Hematopoietic multipotent progenitor cell (in vitro differentiated cells): ENCODE results near the gene LYPLA2. TPM values are rescaled to one million over a fixed set of nuclear protein-coding genes. Genes with fewer than 3 reads are reported as not detected.
A peak's percentile ranks its signal among the peaks of the same experiment; 100 is the strongest.
"Not testable (repeated sequence)": the region's sequence is repeated elsewhere in the genome, so short reads cannot be mapped to it uniquely, and the experiment has no call there.

ENCODE experiments used
- DNase-seq, 3 donors: peaks; one replicate each; pipeline ENCODE4 v3.0.0-alpha.2; 2011 to 2015; ENCODE audit warnings: low read depth in 2 of 3, low spot score in 2 of 3
- total RNA-seq: library from RNA; depleted of rRNA; stranded (reverse); fragments of >200 nt; gene quantifications from one replicate; pipeline ENCODE4 v1.2.3, GENCODE V29; 2012

The LYPLA2 gene
- total RNA-seq, 1 donor = 75.9 TPM

DNA sequence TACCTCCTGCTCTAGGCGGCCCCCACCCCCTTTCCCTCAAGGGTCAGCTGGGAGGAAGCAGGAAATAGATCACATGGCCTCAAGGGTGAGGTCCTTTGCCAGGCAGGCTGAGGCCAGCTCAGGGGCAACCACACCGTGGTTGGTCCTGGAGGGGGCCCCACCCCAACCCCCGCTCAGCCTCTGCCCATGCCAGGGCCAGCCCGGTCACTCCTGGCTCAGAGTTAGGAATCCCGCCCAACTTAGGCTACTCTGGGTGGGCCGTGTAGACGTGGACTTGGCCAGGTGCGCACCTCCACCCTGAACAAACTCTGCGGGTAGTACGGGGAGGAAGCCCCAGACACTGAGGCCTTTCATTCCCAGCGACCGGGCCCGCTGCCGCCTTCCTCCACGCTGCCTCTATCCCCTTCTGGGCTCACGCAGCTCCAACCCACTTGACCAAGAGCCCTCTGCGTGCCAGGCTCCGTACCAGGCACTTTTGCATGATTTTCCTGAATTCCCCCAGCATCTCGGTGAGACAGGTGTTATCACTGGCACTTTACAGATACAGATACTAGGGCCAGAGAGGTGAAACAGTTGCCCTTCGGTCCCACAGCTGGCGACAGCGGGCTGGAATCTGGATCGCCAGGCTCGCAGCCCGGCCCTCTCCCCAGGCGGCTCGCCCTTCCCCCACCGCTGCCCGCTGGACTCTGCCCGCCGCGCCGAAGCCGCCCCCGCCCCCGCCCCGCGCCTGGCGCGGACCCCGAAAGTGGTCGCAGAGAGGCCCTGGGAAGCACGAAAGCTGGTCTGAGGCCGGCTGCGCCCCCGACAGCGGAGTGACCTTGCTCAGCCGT, 8.8 kb downstream of the LYPLA2 start:
- DNase-seq = no peak

GRCh38 chr1:23800400-23801337, 9.7 kb downstream of the LYPLA2 start, which contains the start of gene GALE:
Gene GALE (minus strand): TSS chr1:23800754. CDS start chr1:23799007, 1,747 bp downstream.
- peak; percentile 97 to 98 (median 98) for DNase-seq

DNA sequence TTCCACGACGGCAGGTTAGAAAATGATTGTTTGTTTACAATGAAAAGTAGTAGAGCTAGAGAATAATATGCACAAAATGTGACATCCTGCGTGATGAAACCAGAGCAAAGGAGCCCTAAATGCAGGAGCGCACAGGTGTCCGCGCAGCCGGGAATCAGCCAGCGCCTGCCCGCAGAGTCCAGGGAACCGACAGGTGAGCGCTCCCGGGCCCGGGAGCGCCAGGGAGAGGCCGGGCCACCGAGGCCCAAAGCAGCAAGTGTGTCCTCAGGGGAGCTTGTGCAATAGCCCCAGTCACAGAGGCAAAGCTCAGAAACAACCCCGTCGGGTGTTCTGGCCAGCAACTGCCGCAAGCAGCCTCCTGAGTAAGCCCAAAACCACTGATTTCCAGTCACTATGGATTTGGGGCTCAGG, 10.4 kb downstream of the LYPLA2 start:
- DNase-seq = no peak

DNA sequence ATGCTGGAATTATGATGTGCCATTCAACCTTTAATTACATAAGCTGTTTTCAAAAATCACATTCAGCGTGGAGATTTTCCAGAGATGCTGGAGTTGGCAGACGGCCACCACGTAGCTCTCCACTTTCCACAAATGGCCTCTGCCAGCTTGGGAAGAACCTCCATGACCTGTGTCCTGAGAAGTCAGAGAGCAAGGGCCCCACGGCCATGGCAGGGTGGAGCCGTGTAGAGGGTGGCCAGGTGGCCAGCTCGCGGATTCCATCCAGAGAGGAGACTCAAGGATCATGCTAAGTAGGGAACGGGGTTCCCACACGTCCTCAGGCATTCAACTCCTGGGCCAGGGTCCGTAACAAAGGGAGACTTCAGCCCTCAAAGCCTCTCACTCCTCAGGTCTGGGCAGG, 10.9 kb downstream of the LYPLA2 start:
- DNase-seq = no peak

DNA sequence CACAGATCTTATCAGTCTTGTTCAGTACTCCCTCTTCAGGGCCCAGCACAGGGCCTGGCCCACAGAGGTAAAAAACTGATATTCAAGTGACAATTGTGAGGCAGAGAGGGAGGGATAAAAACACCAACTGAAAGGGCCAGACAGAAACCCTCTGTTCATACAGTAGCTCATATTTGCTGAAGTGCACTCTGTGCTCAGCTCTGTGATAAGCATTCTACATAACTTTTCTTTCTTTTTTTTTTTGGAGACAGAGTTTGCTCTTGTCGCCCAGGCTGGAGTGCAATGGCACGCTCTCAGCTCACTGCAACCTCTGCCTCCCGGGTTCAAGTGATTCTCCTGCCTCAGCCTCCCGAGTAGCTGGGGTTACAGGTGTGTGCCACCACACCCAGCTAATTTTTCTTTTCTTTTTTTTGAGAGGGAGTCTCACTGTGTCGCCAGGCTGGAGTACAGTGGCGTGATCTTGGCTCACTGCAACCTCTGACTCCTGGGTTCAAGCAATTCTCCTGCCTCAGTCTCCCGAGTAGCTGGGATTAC, 11.9 kb downstream of the LYPLA2 start:
- not testable (repeated sequence) for DNase-seq

- no peak for DNase-seq
These were observed 12.7 kb downstream of the LYPLA2 start for GRCh38 chr1:23803674-23804073.

GRCh38 chr1:23804183-23804835, 13.4 kb downstream of the LYPLA2 start:
- peak in 1 of 3 donors; percentile 29 for DNase-seq

DNA sequence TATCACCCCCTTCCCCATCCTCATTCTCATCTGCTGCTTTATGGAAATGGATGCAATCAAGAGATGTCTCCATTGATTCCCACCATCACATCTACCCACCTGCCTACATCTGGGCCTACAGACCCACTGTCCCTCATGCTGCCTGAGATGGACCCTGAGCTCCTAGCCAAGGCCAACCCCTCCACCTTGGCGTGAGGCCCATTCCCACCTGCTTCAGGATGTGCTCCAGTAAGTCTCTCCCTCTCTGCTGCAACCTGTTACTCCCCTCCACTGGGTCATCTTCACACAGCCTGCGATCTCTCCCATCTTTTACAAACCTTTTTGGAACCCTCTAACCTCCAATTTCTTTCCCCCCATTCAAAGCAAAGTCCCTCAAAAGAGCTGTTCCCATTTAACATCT, 14.1 kb downstream of the LYPLA2 start:
- DNase-seq = no peak

- DNase-seq = no peak
These were observed 15.3 kb downstream of the LYPLA2 start for GRCh38 chr1:23806280-23806679.

DNA sequence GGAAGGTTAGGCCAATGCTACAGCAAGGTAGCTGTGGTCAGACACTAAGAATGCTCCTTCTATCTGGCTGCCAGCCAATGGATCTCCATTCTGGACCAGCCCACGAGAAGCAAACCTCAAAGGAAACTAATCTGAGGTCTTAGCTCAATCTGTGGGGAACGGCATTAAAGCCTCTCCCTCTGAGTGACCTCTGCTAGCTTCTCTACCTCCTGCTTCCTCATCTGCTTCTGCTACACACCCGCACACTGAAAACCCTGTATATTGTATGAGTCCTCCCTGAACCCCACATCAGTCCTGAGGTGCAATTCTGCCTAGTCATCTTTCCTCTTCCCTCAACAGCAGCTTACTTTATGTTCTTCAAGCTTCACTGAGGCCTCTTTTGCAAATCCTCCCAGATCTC, 16.5 kb downstream of the LYPLA2 start:
- peak in 1 of 3 donors; percentile 71 for DNase-seq

- peak; percentile 47 to 94 (median 88) for DNase-seq
These were observed 18.8 kb downstream of the LYPLA2 start for GRCh38 chr1:23809751-23810171.

- DNase-seq = peak in 2 of 3 donors; percentile 88 to 94
These were observed 20.0 kb downstream of the LYPLA2 start for GRCh38 chr1:23810818-23811540.

DNA sequence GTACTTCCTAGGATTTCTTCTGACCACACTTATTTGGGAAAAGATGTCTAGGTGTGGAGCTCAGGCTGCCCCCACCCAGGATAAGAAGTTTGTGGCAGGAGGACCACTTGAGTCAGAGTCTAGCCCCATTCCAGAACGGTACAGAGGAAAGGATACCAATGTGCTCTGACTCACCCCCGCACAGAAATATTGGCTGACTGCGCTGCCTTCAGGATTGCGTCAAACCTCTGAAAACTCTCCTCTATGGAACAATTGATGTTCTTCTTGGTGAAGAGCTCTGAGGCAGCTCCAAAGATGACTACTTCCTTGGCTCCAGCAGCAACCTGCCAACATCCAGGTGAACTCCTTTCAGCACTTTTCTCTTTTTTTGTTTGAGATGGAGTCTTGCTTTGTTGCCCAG, 23.1 kb downstream of the LYPLA2 start:
- no peak for DNase-seq

- DNase-seq = no peak
These were observed 25.4 kb downstream of the LYPLA2 start for GRCh38 chr1:23816361-23816760.

GRCh38 chr1:23816906-23817305, 26.0 kb downstream of the LYPLA2 start:
- peak in 1 of 3 donors; percentile 51 for DNase-seq

DNA sequence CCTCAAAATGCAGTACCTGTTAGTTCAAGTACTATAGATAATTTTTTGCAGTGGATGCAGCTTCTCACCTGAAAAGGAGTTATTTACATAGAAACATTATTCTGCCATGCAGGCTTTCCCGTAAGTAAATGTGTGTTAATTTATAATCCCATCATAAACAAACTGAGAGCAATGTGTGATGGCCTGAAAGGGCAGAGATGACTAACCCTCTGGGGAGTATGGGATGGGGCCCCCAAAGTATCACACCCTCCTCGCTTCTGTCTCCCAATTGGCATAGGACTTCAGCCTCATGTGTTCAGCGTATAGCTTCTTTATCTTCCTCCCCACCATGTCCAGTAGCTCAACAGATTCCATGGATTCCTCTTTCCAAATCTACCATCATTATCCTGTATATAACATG, 26.7 kb downstream of the LYPLA2 start:
- DNase-seq = no peak

DNA sequence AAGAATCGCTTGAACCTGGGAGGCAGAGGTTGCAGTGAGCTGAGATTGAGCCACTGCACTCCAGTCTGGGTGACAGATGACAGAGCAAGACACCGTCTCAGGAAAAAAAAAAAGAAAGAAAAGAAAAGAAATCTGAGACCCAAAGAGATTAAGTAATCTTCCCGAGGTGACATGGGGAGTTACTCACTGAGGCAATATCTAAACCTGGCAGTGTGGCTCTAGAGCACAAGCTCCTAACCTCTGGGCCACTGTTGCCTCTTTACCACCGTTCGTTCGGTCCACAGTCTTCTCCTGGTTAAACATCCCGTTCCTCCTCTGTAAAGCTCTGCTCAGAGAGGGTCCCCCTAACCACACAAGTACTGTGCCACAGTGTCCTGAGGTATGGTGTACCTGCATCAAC, 32.8 kb downstream of the LYPLA2 start:
- no peak for DNase-seq

DNA sequence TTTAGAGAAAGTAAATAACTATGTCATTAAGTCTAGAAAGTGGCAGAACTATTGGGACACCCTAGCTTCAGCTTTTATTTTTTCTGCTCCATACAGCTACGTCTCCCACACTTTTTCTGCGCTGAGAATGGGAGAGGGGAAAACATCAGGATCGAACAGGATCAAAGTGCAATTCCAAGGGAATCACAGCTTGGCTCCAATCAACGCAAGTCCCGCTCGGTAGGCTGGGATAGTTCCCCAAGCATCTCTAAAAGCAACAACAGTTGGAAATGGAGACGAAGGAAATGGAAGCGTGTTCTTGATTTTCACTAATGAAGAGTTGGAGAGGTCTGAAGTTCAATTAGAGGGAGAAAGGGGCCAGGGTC, 33.7 kb downstream of the LYPLA2 start:
- DNase-seq = no peak

DNA sequence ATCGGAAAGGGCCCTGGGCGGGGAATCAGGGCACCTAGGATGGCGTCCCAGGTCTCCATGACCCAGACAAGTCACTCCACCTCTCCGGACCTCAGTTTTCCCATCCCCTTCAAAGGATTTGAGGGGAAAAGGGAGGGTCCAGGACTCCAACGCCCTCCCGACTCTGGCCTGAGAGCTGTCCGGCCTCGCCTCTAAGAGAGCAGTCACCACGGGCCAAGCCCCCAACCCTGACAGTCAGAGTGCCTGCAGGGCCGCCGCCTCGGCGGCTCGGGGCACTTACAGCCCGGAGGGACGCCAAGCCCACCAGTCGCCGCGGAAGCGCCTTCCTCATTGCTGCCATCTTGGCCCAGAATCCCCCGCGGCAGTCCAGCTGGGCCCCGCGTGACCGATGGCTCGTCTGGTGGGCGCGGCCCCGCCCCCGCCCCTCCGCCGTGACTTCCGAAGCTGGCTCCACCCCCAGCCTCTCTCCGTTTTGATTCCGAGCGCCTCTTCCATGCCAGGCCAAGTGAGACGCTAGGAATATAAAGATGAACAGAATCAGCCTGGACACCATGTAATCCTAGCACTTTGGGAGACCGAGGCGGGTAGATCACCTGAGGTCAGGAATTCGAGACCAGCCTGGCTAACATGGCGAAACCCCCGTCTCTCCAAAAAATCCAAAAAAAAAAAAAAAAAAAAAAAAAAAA, 34.3 kb downstream of the LYPLA2 start, which contains the start of gene HMGCL:
Gene HMGCL (minus strand): TSS at position 354 of the 686 bp plus-strand sequence. CDS start 14 bp downstream, at position 340.
- DNase-seq = peak; percentile 55 to 94 (median 91)
